DMS153 (cell line): Measurements from ENCODE around the gene ITIH5.
"Not testable (repeated sequence)": the region's sequence is repeated elsewhere in the genome, so short reads cannot be mapped to it uniquely, and the experiment has no call there.

Source experiments
- DNase-seq: peaks from one replicate; lab custom pipeline; 2025; lab: John Stamatoyannopoulos, UW

The ITIH5 gene

GRCh38 chr10:7687228-7687907 lies 20.6 kb upstream of the ITIH5 start:
- DNase-seq, result peak; percentile 70

DNA sequence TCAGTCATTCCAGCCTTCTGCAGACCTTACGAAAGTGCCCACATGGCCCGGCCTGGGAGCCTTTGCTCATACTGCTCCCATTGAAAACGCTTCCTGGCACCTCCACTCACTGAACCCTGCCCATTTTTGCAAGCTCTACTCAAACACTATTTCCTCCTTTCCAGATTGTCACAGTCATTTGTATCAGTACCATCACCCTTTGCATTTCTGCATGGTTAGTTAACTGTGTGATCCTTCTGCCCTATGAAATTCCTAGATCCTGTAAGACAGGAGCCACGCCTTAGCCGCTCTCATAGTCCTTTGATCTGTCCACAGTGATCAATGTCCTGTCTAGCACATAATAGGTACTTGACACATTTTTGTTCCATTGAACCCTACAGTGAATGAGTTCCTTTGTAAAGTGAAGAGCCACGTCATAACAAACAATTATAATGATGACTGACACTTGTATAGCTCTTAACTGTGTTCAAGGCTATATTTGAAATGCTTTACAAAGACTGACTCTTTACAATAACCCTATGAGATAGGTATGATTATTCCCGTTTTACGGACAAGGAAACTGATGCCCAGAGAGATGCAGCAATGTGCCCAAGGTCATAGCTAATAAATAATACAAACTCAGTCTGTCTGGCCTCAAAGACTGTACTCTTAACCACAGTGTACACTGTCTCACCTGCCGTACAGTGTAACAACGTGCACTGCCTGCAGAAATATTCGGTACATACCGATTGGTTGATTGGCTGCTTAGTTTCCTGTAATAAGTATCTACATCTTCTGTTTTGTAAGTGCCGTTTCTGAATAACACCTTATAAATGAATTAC lies 19.8 kb upstream of the ITIH5 start:
- DNase-seq, result peak; percentile 46

- not testable (repeated sequence) for DNase-seq
Measured at GRCh38 chr10:7680078-7680477, 13.3 kb upstream of the ITIH5 start.

DNA sequence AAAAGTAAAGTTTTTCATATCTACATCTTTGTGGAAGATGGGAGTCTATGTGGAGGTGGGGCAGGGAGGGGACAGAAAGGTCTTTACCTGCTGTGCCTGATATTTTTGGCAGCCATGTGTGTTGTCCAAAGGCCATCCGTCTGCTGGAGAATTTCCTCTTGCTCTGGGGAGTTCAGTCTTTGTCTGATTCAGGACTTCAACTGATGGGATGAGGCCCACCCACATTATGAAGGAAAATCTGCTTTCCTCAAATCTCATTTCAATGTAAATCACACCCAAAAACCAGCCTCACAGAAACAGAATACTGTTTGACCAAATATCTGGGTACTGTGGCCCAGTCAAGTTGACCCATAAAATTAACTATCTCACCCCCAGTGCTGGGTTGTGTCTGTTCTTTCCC lies 12.5 kb upstream of the ITIH5 start:
- no peak for DNase-seq

DNA sequence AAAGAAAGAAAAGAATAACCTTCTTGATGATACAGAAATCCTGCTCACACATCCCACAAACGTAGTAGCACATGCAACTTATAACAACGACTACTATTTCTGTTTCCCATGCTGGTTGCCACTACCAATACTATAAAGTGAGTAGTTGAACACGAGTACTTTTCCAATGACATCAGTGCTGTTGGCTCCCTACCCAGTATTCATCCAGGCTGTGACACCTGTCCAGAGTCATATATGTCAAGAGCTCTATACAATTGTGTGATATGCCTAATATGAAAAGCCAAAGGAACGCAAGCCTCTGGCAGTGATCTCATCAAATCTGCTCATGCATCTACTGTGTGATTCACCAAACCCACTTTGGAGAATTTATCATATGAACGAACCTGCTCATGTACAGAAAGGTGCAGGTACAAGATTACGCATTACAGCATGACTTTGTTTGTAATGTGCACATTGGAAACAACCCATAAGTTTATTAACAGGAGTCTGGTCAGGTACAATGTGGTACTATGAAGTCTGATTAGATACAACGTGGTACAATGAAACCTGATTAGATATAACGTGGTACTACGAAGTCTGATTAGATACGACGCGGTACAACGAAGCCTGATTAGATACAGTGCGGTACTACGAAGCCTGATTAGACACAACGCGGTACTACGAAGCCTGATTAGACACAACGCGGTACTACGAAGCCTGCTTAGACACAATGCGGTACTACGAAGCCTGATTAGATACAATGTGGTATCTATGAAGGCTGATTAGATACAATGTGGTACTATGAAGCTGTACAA lies 5.8 kb upstream of the ITIH5 start:
- no peak for DNase-seq

DNA sequence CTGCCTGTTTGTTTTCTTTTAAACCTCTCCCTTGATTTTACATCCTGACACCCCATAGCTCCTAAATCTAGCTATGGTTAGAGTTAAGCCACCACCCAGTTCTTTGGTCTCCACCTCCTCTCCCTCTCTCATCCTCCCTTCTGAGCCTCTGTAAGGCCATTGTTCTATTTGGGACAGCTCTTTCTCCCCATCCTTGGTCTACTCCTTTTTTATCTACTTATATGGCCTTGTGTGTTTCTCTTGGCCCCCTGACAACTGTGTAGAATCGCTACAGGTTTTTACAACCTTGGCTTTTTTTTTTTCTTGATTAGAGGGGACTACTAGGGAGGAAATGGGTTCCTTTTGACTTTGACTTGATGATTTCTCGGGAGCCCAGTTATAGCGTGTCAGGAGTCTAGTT lies 3.4 kb upstream of the ITIH5 start:
- no peak for DNase-seq

DNA sequence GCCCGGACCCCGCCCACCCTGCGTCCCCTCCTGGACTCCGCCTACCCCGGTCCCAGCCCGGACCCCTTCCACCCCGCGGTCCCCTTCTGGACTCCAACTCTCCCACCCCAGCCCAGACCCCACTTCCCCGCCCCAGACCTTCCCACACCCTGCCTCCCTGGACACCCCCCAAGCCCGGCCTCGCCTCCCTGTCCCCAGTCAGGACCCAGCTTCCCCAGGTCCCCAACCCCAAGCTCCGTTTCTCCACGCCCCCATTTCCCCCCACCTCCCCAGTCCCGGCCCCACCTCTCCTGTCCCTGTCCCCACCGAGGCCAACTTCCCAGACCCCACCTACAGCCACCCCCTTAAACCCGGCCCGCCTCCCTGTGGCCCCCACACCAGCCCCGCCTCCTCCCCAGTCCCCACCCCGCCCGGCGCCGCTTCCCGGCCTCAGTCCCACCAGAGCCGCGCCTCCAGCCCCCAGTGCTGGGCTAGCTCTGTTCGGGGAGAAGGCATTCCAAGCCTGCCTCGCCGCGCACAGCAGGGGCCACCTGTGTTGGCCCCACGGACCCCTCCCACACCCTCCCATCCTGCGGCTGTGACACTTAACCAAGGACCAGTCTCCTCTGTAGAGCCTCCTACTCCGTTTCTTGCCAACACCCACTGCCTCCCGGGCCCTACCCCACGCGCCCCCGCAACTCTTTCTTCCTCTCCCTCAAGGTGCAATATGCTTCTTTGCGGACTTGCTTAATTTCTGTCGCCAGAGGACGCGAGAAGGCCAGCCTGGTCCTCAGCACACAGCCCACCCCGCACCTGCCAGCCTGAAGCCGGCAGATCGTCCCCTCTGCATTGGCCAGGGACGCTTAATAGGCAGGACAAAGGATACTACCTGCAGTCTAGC lies 736 bp upstream of the ITIH5 start:
- no peak for DNase-seq

- no peak for DNase-seq
Measured at GRCh38 chr10:7665767-7666166, 999 bp downstream of the ITIH5 start.

- no peak for DNase-seq
Measured at GRCh38 chr10:7664707-7665106, 2.1 kb downstream of the ITIH5 start.

DNA sequence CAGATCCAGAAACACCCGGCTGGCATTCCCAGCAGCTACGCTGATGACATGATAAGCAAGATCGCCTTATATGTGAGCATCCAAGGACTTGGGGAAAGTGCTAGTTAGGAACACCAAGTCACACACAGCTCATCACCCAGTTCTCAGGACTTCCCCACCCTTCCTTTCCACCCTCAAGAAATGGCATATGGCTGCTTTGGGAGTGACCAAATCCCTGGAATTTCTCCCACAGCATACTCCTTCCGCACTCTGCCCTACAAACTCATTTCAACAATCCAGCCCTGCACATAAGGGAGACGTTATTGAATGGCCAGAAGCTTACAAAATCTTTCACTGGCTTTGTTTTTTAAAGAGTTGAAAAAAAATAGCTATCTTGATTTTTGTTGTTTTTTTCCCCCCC lies 4.2 kb downstream of the ITIH5 start:
- DNase-seq, result no peak

DNA sequence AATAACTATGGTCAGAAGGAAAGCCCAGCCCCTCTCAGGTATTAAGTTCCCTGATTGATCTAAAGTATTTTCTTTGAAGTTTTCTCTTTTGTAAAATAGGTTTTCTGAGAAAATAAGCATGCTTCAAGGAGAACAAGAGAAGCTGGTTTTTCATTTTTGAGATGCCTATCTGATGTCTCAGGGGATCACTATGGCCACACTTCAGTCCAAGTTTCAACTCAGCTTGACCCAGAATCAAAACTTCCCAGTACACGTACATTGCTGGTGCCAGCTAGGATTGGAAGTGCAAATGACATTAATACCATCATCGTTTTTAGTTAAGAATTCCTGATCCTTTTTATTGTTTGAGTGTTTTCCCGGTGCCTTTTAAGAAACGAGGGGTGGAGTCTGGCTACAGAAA lies 7.2 kb downstream of the ITIH5 start:
- no peak for DNase-seq

DNA sequence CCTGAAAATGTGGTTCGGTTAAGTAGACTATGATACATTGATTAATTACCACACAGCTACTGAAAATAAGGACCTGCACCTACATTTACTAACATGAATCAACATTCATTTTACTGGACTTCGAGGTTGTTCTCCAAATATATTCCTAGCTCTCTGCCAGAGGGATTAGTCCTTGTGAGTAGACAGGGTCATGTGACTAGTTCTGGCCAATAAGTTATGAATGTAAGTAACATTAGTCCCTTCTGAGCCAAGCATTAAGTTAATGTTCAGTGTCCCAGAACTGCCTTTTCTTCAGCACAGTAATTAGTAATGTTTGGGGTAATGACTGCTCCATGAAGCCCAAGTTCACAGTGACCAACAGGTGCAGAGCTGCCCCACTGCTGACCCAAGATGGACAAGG lies 9.2 kb downstream of the ITIH5 start:
- DNase-seq, result no peak

- DNase-seq, result not testable (repeated sequence)
Measured at GRCh38 chr10:7657079-7657478, 9.7 kb downstream of the ITIH5 start.

- no peak for DNase-seq
Measured at GRCh38 chr10:7651853-7652470, 14.8 kb downstream of the ITIH5 start.

DNA sequence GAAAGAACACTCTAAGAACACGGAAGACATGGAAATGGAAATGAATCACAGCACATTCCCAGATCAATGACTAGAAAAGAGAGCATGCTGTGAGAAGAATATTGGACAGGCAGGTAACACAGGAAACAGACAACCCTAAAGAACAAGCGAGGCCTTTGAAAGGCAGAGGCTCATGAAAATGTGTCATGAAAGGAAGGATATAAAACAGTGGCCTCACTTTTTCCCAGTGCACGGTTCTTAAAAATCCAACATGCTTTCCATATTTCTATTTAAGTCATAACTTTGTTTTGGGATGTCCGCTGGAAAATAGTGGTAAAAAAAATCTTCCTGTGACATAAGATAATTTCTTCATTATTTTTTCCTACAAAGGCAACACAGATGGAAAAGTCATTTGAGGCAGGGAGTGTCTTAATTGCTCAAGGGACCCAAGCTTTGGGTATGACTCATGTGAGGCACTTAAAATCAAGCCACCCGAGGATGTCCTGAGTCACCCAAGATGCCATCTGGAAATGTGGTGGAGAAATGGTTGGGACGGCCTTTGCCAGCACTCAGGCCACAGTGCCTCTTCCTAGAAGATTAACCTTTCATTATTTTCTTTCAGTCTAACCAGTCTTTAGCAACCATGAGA lies 17.0 kb downstream of the ITIH5 start:
- DNase-seq, result no peak

DNA sequence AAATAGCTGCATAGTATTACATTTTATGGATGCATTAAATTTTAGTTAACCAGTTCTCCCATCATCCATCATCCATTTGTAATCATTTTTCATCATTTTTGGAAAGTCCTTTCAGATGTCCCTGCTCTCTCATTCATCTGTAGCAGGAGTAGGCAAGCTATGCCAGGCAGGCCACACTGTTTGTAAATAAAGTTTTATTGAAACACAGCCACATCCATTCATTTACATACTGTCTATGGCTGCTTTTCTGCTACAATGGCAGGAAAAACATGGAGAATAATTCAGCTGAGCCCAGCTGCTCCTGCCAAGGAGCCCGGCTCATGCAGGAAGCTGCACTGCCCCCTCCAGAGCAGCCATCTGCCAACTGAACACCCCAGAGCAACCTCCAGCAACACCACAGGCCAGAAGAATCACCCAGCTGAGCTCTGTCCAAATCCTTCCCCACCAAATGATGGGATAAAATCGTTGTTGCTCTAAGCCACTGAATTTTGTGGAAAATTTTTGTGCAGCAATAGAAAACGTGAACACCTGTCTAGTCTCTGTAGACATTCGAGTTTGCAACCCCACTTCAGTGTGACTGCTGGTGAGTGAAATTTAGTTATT lies 19.6 kb downstream of the ITIH5 start:
- DNase-seq, result no peak

- no peak for DNase-seq
Measured at GRCh38 chr10:7642491-7643011, 24.2 kb downstream of the ITIH5 start.

- DNase-seq, result no peak
Measured at GRCh38 chr10:7635408-7636125, 31.2 kb downstream of the ITIH5 start.

- no peak for DNase-seq
Measured at GRCh38 chr10:7634142-7634894, 32.4 kb downstream of the ITIH5 start.
